Measurements from ENCODE around the gene IRS1.
A peak's percentile ranks its signal among the peaks of the same experiment; 100 is the strongest.

Gene IRS1

DNA sequence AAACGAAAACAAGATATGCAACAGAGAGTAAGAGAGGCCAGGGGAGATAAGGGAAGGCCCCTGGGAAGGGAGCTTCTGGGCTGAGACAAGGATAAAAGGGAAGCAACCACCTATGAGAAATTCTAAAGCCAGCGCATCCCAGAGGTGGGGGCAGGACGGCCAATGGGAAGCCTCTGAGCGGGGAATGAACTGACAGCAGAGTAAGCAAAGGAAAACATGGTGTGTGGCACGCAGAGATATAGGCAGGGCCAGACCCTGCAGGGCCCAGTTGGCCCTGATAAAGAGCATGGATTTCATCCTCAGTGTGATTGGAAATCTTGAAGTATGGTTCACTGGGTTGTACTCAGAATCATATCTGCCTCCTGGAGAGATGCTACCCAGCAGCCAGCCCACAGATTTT is 78.7 kb downstream of the IRS1 start:
- DNase-seq: no peak

DNA sequence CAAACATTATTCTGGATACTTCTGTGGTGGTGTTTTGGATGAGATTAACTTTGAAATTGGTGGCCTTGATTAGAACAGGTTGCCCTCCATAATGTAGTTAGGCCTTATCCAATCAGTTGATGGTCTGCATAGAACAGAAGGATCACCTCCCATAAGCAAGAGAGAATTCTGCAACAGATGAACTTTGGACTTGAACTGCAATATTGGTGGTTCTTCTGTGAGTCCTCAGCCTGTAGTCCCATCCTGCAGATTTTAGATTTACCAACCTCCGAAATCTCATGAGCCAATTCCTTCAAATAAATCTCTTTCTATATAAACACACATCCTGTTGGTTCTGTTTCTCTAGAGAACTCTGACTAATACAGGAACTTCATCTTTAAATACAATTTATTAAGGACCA is 81.9 kb downstream of the IRS1 start:
- no peak for DNase-seq

DNA sequence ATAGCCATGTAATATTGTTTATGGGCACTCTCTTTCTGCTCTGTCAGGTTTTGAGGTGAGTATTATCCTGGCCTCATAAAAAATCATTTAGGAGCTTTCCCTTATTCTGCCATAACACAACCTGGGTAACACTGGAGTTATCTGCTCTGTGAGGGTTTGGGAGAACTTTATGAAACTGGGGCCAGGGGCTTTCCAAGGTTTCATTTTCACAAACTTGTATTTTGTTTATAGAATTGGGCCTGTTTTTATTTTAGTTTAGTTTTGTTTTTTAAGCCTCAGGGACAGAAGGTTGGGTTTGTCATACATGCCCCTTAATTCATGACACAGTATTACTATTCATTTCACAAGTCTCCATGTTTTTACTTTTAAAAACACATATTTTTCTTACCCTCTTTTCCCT is 83.5 kb downstream of the IRS1 start:
- no peak for DNase-seq

DNA sequence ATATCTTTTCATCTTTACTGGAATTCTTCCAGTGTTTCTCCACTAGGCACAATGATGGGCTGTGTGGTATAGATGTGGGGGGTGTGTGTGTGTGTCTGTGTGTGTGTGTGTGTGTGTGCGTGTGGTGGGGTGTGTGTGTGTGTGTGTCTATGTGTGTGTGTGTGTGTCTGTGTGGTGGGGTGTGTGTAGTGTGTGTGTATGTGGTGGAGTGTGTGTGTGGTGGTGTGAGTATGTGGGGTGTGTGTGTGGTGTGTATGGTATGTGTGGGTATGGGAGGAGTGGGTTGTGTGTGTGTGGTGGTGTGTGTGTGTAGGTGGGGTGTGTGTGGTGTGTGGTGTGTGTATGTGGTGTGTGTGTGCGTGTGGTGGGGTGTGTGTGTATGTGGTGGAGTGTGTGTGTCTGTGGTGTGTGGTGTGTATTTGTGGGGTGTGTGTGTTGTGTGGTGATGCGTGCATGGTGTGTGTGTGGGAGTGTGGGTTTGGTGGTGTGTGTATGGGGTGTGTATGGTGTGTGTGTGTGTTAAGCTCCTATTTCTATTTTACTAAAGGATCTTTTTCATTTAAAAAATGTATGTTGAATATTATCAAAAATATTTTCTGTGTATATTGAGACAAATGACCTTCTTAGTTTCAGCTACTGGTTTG is 84.2 kb downstream of the IRS1 start:
- no peak for DNase-seq

DNA sequence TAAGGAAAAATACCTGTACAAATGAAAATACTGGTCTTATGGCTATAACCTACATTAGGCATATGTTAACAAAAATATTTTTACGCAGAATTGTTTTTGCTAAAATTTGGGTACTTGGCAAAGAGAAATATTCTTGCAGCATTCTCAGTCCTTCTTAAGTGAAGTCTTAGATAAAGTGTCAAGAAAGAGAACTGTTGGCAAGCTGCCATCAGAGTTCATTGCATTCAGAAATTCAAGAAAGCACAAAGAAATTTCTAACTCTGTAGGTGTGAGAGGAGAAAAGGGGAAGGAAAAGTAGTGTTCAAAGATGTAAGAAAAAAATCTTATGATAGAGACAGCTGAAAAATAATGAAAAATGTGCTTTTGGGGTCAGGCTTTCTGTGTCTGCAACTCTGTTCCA is 86.7 kb downstream of the IRS1 start:
- DNase-seq: no peak

DNA sequence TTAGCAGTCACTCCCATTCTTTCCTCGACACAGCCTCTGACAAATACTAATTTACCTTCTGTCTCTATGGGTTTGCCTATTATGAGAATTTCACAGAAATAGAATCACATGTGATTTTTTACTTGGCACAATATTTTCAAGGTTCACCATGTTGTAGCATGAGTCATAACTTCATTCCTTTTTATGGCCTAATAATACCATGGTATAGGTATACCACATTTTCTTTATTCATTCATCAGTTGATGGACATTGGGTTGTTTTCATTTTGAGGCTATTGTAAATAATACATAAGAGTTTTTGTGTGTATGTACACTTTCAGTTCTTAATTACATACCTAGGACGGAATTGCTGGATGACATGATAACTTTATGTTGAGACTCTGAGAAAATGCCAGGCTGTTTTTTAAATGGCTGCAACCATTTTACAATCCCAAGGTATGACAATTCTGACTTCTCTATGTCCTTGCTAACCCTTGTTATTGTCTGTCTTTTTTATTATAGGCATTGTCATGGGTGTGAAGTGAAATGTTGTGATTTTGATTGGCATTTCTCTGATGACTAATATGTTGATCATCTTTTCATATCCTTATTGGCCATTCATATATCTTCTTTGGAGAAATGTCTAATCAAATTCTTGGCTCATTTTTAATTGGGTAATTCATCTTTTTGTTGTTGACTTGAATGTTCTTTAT is 87.9 kb downstream of the IRS1 start:
- no peak for DNase-seq

DNA sequence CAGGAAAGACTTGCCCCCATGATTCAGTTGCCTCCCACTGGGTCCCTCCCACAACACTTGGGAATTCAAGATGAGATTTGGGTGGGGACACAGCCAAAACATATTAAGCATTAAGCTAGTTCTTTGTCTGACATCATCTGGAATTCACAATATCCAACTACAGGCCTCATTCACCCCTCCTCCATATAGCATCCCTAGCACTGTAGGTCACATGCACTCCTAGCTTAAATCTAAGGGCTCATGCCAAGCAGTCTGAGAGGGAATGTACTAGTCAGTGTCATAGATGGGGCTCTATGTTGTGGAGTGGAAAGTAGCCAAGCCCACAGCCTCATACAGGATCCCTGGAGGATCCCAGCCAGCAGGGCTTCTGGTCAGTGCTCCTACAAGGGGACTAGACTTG is 92.1 kb downstream of the IRS1 start:
- DNase-seq: no peak

DNA sequence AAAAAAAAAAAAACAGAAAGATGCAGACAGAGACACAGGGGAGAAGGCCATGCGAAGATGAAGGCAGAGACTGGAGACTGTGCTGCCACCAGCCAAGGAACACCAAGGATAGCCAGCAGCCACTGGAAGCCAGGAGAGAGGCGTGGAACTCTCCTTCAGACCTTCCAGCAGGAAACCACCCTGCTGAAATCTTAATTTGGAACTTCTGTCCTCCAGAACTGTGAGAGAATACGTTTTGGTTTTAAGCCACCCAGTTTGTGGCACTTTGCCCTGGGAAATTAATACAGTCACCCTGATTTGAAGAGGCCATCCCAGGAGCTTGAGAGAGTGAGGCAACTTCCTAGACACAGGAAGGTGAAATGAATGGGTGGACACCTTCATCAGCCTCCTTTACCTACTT is 93.7 kb downstream of the IRS1 start:
- no peak for DNase-seq

DNA sequence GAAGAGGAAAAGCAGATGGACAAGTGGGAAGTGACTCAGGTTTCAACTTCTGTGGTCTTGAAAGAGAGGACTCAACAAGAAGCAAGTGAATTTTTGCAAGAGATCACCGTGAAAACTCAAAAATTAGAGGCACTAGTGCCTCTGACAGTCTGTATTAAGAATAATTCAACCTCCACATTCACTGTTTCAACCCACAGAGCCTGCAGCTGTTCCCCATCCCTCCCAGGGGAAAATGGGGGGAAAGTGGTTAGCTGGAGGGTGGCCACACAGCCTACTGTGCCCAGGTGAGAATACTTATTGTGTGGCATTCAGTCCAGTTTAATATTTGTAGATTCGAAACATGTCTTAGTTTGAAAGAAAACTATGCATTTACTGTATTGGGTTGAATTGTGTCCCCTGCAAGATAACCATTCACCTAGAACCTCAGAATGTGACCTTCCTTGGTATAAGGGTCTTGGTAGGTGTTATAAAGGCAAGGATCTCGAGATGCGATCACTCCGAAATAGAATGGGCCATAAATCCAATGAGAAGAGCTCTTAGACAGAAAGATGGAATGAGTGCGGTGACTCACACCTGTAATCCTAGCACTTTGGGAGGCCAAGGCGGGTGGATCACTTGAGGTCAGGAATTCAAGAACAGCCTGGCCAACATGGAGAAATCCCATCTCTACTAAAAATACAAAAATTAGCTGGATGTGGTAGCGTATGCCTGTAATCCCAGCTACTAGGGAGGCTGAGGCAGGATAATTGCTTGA is 94.3 kb downstream of the IRS1 start:
- no peak for DNase-seq

DNA sequence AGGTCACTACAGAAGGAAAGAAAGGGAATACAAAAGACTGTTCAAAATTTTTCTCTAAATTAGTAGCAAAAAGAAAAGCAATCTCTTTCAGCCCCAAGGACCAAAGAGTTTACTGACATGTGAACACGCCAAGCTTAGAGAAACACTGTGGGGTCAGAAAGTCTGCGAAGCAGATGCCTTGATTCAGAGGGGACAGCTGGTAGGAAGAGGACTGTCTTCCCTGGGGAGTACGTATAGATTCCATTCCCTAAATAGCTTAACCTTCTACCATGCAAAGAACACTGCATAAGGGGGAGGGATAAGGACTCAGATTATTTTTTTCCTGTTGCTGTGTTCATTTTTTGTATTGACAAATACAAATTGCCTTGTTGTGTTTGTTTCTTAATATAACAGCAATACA is 96.1 kb downstream of the IRS1 start:
- no peak for DNase-seq

DNA sequence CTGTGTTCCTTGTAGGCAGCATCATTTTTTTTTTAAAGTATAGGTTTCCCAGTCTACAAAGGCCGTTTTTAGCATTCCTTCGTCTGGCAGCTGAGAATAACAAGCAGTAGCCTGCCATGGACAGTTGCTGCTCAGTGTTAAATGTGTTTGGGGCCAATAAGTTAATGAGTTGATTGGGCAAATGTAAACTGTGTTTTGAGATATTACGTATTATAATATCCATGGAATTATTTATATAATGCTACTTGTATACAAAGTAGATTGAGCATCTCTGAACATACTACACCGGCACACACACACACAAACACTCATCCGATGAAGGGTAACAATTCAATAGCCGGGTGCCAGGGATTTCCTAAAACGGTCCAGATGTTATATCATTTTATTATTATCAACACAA is 97.2 kb downstream of the IRS1 start:
- no peak for DNase-seq

DNA sequence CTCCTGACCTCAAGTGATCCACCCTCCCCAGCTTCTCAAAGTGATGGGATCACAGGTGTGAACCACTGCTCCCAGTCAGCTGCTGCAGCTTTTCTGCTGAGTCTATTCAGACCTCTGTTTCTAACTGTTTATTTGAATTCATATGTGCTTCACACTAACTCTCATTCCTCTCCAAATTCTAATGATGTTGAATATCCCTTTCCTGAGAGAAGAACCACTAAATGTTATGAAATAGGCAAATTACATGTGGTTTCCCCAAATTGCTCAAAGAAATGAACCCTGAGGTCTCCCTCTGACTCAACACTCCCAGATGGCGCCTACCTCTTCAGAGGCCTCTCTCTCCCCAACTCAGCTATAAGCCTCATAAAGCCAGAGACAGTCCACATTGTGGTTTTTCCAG is 98.6 kb downstream of the IRS1 start:
- no peak for DNase-seq

DNA sequence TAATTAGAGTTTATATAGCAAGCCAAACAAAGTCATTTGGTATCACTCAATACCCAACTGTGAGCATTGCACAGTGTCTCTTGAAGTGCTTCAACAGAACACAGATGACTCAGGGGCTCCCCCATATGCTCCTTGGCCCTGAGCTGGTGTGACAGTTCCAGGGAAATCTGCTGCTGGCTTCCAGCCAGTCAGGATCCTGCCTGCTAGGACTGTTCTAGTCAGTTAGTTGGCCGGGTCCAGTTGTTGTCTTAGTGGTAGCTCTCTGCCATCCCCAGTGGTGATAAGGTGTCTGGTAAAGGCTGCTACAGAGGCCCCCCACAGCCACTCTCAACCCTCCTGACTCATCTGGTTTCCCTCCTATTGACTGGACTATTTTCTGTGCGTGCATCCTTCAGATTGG is 100.3 kb downstream of the IRS1 start:
- no peak for DNase-seq

DNA sequence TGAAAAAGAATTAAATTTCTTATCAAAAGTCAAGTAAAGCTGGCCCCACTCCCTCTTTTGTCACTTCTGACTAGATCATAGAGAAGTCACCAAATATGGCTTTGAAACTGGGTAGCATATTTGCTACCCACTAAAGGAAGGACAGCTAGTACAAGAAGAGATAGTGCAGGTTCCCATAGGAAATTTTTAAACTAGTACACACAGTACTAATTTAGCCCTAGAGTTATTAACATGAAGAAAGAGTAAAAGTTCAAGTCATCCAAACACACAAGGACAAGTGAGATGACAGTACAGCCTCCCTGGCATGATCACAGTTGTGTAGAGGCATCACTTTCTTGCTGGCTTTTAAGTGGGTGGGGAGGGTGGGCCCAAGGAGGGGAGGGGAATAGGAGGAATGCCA is 100.9 kb downstream of the IRS1 start:
- no peak for DNase-seq

DNA sequence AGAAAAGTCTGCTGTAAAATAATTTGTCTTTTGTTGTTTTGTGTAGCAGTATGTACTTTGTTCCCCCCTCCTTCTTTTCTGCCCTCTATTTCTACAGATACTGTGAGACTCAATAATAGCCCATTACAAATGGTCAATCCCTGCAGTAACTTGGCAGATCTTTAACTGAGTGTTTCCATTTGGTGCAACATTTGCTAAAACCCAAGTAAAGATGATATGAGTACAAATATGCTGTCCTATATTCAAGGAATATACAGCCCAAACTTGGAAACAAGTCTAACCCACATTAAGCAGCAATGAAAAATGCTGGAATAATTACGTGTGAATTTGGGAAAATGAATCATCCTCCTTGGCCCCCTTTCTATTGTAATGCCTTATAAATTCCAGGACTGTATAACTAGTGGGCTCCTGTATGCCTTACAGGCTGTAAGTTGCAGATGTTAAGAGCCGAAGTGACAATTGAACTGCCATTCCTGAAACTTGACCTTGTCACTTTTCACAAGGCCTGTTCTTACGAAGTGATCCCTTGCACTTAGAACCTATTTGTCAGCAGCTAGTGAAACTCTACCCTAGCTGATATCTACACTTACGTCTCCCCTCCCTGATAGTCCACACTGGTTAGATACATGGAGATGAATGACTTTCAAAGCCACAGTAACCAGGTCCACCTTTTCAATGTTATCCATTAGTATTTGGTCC is 104.9 kb downstream of the IRS1 start:
- no peak for DNase-seq

DNA sequence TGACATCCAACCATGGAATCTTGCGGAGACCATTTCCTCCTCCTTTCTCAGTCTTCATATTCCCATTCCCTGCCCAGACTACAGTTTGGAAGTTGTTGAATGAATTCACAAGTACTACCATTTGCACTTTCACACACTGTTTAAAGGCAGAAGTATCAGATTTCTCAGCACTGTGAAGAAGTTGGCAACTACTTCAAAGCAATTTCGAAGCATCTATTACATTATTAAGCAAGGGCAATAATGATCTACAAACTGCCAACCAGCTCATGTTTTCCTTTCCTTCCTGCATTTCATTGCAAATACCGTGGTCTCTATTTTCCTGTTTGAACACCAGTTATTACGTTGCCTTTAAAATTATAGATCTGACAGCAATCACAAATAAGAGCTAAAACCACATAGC is 105.5 kb downstream of the IRS1 start:
- DNase-seq: peak; percentile 10

DNA sequence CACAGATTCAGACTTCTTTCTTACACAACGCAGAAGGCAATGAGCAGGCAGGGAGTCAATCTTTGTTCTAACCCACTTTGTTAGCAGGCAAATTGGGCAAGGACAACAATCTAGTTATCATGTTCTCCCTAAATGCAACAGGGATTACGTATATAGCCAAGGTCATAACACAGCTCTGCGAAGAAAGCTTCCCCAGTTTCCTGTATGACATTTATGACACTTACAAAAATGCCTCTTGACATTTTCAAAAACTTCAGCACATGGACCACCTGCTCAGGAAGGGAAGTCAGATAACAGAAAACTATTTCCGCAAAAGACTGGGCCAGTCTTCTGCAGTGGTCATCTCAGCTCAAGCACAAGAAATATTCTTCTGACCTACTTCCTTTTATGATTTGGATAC is 106.1 kb downstream of the IRS1 start:
- DNase-seq: no peak

DNA sequence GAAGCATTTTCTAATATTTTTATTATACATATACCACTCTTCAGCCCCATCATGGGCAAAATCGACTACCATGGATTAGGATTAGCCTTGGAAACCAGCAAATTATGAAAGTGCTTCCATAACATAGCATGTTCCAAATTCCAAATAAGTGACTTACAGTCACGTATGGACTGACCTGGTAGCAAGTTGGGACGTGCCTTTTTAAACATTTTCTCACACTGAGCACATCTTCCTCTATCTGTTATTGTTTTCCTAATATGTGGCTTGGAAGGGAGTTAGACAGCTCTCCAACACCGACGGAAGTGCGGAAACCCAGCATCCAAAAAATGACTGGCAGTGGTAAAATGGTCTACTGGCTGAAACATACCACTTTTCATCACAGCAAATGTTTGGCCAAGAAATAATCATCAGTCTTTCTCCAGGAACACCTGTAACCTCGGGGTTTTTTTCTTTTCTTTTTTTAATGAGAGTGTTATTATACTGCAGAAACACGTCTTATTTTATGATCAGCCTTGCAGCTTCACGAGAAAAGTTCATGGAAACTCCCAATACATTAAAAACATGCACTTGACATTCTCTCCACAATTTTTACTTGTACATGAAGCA is 107.0 kb downstream of the IRS1 start:
- no peak for DNase-seq

DNA sequence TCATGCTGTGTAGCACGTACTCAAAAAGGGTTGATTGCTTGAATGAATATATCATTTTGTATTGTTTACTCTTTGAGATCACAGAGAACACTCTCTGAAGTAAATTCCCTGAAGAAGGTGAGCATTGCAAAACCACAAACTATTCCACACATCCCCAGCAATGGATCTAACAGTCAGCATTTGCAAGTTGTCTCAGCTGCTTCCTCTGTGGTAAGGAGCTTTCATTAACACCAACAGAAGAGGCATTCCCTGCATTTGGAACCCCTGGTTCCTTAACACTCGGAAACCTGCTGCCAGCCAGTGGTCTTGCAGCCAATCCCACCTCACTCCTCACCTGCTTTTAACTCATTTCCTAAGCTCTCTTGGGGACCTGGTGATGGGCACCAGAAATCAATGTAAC is 108.4 kb downstream of the IRS1 start:
- DNase-seq: no peak

DNA sequence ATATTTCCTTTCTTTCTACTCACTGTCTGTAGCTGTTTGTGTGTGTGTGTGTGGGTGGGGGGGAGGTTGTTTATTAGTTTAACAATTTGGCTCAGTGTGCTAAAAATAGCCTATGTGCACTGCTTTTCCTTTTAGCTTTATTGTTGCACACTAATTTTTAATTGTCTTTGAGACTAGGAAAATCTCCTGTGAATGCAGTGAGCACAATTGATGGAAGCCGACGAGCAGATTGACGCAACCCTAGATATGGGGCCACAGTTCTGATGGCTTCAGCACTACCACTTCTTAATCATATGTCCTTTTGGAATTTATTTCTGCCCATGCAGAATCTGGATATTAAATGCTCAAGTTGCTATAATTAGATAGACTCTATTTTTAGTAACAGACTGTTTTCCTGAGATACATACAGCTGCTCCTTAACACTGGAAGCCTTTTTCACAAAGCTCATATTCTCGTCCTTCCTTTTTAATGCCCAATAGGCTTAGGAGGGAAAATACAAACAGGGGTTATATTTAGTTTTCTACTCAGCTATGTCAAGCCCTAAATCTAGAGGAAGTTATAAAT is 109.1 kb downstream of the IRS1 start:
- DNase-seq: no peak

DNA sequence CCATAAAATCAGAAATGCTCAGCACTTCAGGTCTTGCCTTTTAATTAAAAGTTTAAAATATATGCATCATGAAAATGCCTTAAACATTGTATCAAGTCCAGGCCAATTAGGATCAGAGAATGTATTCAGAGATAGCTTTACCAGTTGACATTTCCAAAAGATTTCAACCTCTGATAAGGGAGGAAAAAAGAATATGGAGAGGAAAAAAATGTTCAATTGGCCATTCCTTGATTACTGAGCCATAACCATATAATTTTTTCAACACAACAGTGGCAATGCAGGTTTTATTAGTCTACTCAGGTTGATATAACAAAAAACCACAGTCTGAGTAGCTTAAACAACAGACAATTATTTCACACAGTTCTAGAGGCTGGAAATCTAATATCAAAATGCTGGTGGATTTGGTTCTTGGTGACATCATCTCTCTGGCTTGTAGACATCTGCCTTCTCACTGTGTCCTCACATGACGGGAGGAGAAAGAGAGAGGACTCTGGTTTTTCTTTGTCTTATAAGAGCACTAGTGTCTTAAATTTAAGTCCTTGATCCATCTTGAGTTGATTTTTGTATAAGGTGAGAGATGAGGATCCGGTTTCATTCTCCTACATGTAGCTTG is 111.9 kb downstream of the IRS1 start:
- peak; percentile 28 for DNase-seq

DNA sequence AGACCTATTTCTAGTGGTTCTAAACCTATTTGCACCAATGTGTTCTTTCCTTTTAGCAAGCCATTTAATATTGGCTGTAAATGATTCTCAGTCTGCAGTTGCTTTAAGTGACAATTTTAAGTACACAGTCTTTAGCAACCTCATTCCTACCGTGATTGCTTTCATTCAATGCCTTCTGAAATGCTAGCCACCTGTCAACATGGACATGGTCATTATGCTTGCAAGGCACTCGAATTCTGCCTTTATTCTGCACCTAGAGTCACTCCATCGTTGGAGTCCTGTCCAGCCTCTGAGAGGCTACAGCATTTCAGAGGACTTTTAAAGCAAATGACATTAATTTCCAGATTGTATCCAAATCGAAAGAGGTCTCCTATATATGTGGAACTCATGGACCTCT is 115.1 kb downstream of the IRS1 start:
- DNase-seq: no peak

Data from DMS53 (cell line).